Ascending aorta (tissue), 2 donors: Measurements from ENCODE around the gene TAOK1. TPM values are rescaled to one million over a fixed set of nuclear protein-coding genes. Genes with fewer than 3 reads are reported as not detected.

ENCODE experiments used
- DNase-seq, 2 donors: peaks; one replicate each; pipeline ENCODE4 v3.0.0-alpha.2; 2019; ENCODE audit warnings: low spot score in 2 of 2
- H3K27ac ChIP-seq, 2 donors: fragments of 200-600 bp; sonication (generic); one replicate each; pipeline ENCODE4 v1.5.1; 2016 to 2017; ENCODE audit warnings: mild to moderate bottlenecking in 1 of 2
- H3K27me3 ChIP-seq: fragments of 200-600 bp; sonication (generic); one replicate; pipeline ENCODE4 v1.5.1; 2017
- H3K36me3 ChIP-seq, 2 donors: fragments of 200-600 bp; sonication (generic); one replicate each; pipeline ENCODE4 v1.5.1; 2016
- H3K4me1 ChIP-seq, 2 donors: fragments of 200-600 bp; sonication (generic); one replicate each; pipeline ENCODE4 v1.5.1; 2016 to 2017; ENCODE audit warnings: mild to moderate bottlenecking in 1 of 2
- H3K4me3 ChIP-seq, 2 donors: fragments of 200-600 bp; sonication (generic); one replicate each; pipeline ENCODE4 v1.5.1; 2016 to 2017; ENCODE audit warnings: mild to moderate bottlenecking in 1 of 2
- H3K9me3 ChIP-seq, 2 donors: fragments of 200-600 bp; sonication (generic); one replicate each; pipeline ENCODE4 v1.5.1; 2016
- CTCF ChIP-seq, 3 experiments: fragments of 200-600 bp in 2 of 3; fragments of 450-650 bp in 1 of 3; sonication (generic) in 2 of 3; IDR thresholded peaks; one replicate each; pipeline ENCODE4 v1.5.1; 2016 to 2019; ENCODE audit warnings: antibody characterized with exemption in 3 of 3, mild to moderate bottlenecking in 1 of 3, moderate library complexity in 1 of 3
- intact Hi-C: fragments of 100-400 bp; cut with DNase I; formaldehyde crosslinking; loops from one replicate; pipeline ENCODE4 v1.15.1; 2023
- total RNA-seq: library from RNA; depleted of rRNA; stranded (reverse); fragments of >200 nt; gene quantifications from one replicate; pipeline ENCODE4 v1.1.0, GENCODE V29; 2016

Gene TAOK1
- total RNA-seq, 1 donor from 2014 or later, result 20.8 TPM

- intact Hi-C loops, result no loop called here
- Histone ChIP-seq H3K27me3 (no peaks in the 10 kb centered on the region), H3K9me3 (no peaks in the 10 kb centered on the region), H3K36me3 (no peaks in the 10 kb centered on the region), H3K4me1 (no peaks in the 10 kb centered on the region), H3K27ac (no peak overlapping the region), H3K4me3 (no peak overlapping the region)
- DNase-seq, result no peak
- TF ChIP-seq CTCF (IDR thresholded peaks at IDR 0.05), result no peak
These were observed 43.7 kb upstream of the TAOK1 start for GRCh38 chr17:29346462-29346861.

GRCh38 chr17:29347831-29348629 is 42.1 kb upstream of the TAOK1 start:
- Histone ChIP-seq H3K27ac (no peak overlapping the region), H3K9me3 (no peaks in the 10 kb centered on the region), H3K4me1 (no peaks in the 10 kb centered on the region), H3K4me3 (no peak overlapping the region), H3K36me3 (no peaks in the 10 kb centered on the region), H3K27me3 (no peaks in the 10 kb centered on the region)
- TF ChIP-seq CTCF (IDR thresholded peaks at IDR 0.05), result no peak
- intact Hi-C loops, result no loop called here
- no peak for DNase-seq

- intact Hi-C loops, result no loop called here
- Histone ChIP-seq H3K4me1 (no peaks in the 10 kb centered on the region), H3K27me3 (no peaks in the 10 kb centered on the region), H3K4me3 (no peak overlapping the region), H3K36me3 (no peaks in the 10 kb centered on the region), H3K27ac (no peak overlapping the region), H3K9me3 (no peaks in the 10 kb centered on the region)
- TF ChIP-seq CTCF (IDR thresholded peaks at IDR 0.05), result no peak
- DNase-seq, result no peak
These were observed 40.8 kb upstream of the TAOK1 start for GRCh38 chr17:29349409-29349808.

GRCh38 chr17:29352146-29352545 is 38.0 kb upstream of the TAOK1 start:
- no peak overlapping the region for H3K27ac ChIP-seq
- H3K9me3 ChIP-seq, result no peaks in the 10 kb centered on the region
- intact Hi-C loops, result no loop called here
- no peak for TF ChIP-seq CTCF (IDR thresholded peaks at IDR 0.05)
- no peaks in the 10 kb centered on the region for H3K4me1 ChIP-seq
- no peaks in the 10 kb centered on the region for H3K36me3 ChIP-seq
- no peak overlapping the region for H3K4me3 ChIP-seq
- DNase-seq, result no peak
- H3K27me3 ChIP-seq, result no peaks in the 10 kb centered on the region

- no peak overlapping the region for H3K27ac ChIP-seq
- no peak overlapping the region for H3K4me3 ChIP-seq
- no peak for DNase-seq
- no peaks in the 10 kb centered on the region for H3K9me3 ChIP-seq
- no peak for TF ChIP-seq CTCF (IDR thresholded peaks at IDR 0.05)
- no peaks in the 10 kb centered on the region for H3K4me1 ChIP-seq
- H3K36me3 ChIP-seq, result no peaks in the 10 kb centered on the region
- intact Hi-C loops, result no loop called here
- H3K27me3 ChIP-seq, result no peaks in the 10 kb centered on the region
These were observed 32.9 kb upstream of the TAOK1 start for GRCh38 chr17:29357232-29357631.
